BLaER1 (cell line): ENCODE data around the gene OR6C75.
"Not testable (repeated sequence)": the region's sequence is repeated elsewhere in the genome, so short reads cannot be mapped to it uniquely, and the experiment has no call there.

Experiments used
- H3K27ac ChIP-seq: shearing (Covaris generic); formaldehyde crosslinking; 2 replicates; pipeline ENCODE4 v1.8.1; 2022
- H3K27me3 ChIP-seq: shearing (Covaris generic); formaldehyde crosslinking; 2 replicates; pipeline ENCODE4 v1.8.1; 2022
- H3K36me3 ChIP-seq: shearing (Covaris generic); formaldehyde crosslinking; 2 replicates; pipeline ENCODE4 v1.8.1; 2022
- H3K4me1 ChIP-seq: shearing (Covaris generic); formaldehyde crosslinking; 2 replicates; pipeline ENCODE4 v1.8.1; 2022
- H3K4me2 ChIP-seq: shearing (Covaris generic); formaldehyde crosslinking; 2 replicates; pipeline ENCODE4 v1.8.1; 2022
- H3K4me3 ChIP-seq: shearing (Covaris generic); formaldehyde crosslinking; 2 replicates; pipeline ENCODE4 v1.8.1; 2022
- H3K9ac ChIP-seq: shearing (Covaris generic); formaldehyde crosslinking; 2 replicates; pipeline ENCODE4 v1.8.1; 2022
- H3K9me3 ChIP-seq: shearing (Covaris generic); formaldehyde crosslinking; 2 replicates; pipeline ENCODE4 v1.8.1; 2022
- H4K20me1 ChIP-seq: shearing (Covaris generic); formaldehyde crosslinking; 2 replicates; pipeline ENCODE4 v1.8.1; 2022
- Cebpa-rat ChIP-seq: shearing (Covaris generic); IDR thresholded peaks from 2 replicates; pipeline ENCODE4 v1.8.1; 2022

OR6C75 gene

GRCh38 chr12:55362675-55363074 lies at the start of gene OR6C75:
Gene OR6C75, plus strand, starts transcription at chr12:55362975. Its CDS starts 2,136 bp downstream, at chr12:55365111.
- Histone ChIP-seq H3K9me3 (no peaks in the 10 kb centered on the region), H3K4me2 (no peak within 1 kb of the TSS), H3K36me3 (no peaks in the 10 kb centered on the region), H3K4me1 (no peaks in the 10 kb centered on the region), H3K9ac (no peak within 1 kb of the TSS), H4K20me1 (no peaks in the 10 kb centered on the region), H3K27me3 (no peaks in the 10 kb centered on the region), H3K27ac (no peak within 1 kb of the TSS), H3K4me3 (no peak within 1 kb of the TSS)
- no peak for TF ChIP-seq Cebpa-rat

GRCh38 chr12:55314043-55314442 lies 48.7 kb upstream of the OR6C75 start, which contains the start of gene OR6C1:
Gene OR6C1, plus strand, starts transcription at chr12:55314343. Its CDS starts 6,257 bp downstream, at chr12:55320600.
- no peaks in the 10 kb centered on the region for H3K4me1 ChIP-seq
- H3K9me3 ChIP-seq: no peaks in the 10 kb centered on the region
- H3K4me3 ChIP-seq: no peak within 1 kb of the TSS
- H4K20me1 ChIP-seq: no peaks in the 10 kb centered on the region
- H3K9ac ChIP-seq: no peak within 1 kb of the TSS
- H3K27ac ChIP-seq: no peak within 1 kb of the TSS
- no peak within 1 kb of the TSS for H3K4me2 ChIP-seq
- no peaks in the 10 kb centered on the region for H3K27me3 ChIP-seq
- H3K36me3 ChIP-seq: no peaks in the 10 kb centered on the region
- no peak for TF ChIP-seq Cebpa-rat

GRCh38 chr12:55320201-55320600 lies 42.6 kb upstream of the OR6C75 start:
- Histone ChIP-seq H3K9ac (no peak overlapping the region), H3K27me3 (no peaks in the 10 kb centered on the region), H4K20me1 (no peaks in the 10 kb centered on the region), H3K9me3 (no peaks in the 10 kb centered on the region), H3K4me1 (no peaks in the 10 kb centered on the region), H3K36me3 (no peaks in the 10 kb centered on the region), H3K4me2 (no peak overlapping the region), H3K27ac (no peak overlapping the region), H3K4me3 (no peak overlapping the region)
- no peak for TF ChIP-seq Cebpa-rat

DNA sequence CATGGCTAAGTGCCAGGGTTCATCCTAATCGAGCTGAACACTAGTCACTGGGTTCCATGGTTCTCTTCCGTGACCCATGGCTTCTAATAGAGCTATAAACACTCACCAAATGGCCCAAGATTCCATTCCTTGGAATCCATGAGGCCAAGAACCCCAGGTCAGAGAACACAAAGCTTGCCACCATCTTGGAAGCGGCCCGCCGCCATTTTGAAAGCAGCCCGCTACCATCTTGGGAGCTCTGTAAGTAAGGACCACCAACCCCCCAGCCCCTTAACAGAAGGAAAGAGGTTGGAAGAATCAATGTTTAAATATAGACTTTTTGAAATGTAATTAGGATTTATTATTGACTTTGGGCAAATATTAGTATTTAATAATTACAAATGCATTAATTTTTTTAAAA lies 37.0 kb upstream of the OR6C75 start:
- not testable (repeated sequence) for H3K9me3 ChIP-seq, H3K27ac ChIP-seq, H3K36me3 ChIP-seq, H3K27me3 ChIP-seq, H4K20me1 ChIP-seq, H3K9ac ChIP-seq, H3K4me2 ChIP-seq, H3K4me3 ChIP-seq, H3K4me1 ChIP-seq

DNA sequence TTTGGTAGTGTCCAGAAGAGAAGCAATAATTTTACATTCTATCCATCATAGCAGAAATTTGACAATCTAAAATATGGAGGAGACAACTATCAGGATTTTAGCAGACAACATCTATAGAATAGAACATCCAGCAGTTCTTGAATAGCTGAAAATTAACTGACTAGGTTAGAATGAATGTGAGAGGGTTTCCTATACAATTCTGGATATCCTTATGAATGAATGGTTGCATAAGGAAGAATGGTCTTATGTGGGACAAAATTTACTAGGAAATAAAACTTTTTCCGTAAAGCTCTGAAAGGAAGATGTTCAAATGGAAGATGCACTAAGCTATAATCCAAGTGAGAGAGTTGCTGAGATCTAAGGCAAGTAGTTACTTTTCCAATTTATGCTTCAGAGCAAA lies 32.3 kb upstream of the OR6C75 start, which contains the start of gene OR6C3:
Gene OR6C3, plus strand, starts transcription at position 301 of the 400 bp plus-strand sequence. CDS start 955 bp downstream, outside the sequence.
- Histone ChIP-seq H3K27me3 (no peaks in the 10 kb centered on the region), H3K9ac (no peak within 1 kb of the TSS), H3K36me3 (no peaks in the 10 kb centered on the region), H4K20me1 (no peaks in the 10 kb centered on the region), H3K4me3 (no peak within 1 kb of the TSS), H3K4me2 (no peak within 1 kb of the TSS), H3K4me1 (no peaks in the 10 kb centered on the region), H3K27ac (no peak within 1 kb of the TSS), H3K9me3 (no peaks in the 10 kb centered on the region)
- TF ChIP-seq Cebpa-rat: no peak

GRCh38 chr12:55336002-55336401 lies 26.8 kb upstream of the OR6C75 start:
- Histone ChIP-seq H3K4me2 (no peak overlapping the region), H4K20me1 (no peaks in the 10 kb centered on the region)
- no peak for TF ChIP-seq Cebpa-rat

DNA sequence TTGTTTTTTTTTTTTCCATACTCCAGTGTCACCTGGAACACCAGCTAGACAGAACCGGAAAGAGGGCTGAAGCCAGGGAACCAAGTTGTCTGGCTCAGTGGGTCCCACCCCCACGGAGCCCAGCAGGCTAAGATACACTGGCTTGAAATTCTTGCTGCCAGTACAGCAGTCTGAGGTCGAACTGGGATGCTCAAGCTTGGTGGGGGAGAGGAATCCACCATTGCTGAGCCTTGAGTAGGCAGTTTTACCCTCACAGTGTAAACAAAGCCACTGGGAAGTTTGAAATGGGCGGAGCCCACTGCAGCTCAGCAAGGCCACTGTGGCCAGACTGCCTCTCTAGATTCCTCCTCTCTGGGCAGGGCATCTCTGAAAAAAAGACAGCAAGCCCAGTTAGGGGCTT lies 7.4 kb upstream of the OR6C75 start:
- not testable (repeated sequence) for H3K27ac ChIP-seq, H3K27me3 ChIP-seq, H3K36me3 ChIP-seq, H3K4me1 ChIP-seq, H4K20me1 ChIP-seq, H3K4me2 ChIP-seq, H3K4me3 ChIP-seq, H3K9ac ChIP-seq, H3K9me3 ChIP-seq

More at GRCh38 chr12:55336002-55336401, 26.8 kb upstream of the OR6C75 start:
- no peak overlapping the region for H3K27ac ChIP-seq
- no peaks in the 10 kb centered on the region for H3K9me3 ChIP-seq
- no peak overlapping the region for H3K9ac ChIP-seq
- H3K4me3 ChIP-seq: no peak overlapping the region
- no peaks in the 10 kb centered on the region for H3K27me3 ChIP-seq
- no peaks in the 10 kb centered on the region for H3K4me1 ChIP-seq
- no peaks in the 10 kb centered on the region for H3K36me3 ChIP-seq

DNA sequence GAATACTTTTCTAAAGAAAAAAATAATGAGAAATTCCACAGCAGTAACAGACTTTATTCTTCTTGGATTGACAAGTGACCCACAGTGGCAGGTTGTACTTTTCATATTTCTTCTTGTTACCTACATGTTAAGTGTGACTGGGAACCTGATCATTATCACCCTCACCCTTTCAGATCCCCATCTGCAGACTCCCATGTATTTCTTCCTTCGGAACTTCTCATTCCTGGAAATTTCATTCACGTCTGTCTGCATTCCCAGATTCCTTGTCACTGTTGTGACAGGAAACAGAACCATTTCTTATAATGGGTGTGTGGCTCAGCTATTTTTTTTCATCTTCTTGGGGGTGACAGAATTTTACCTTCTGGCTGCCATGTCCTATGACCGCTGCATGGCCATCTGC lies 2.3 kb downstream of the OR6C75 start:
- Histone ChIP-seq H3K9me3 (no peaks in the 10 kb centered on the region), H3K36me3 (no peaks in the 10 kb centered on the region), H3K4me1 (no peaks in the 10 kb centered on the region), H3K9ac (no peak overlapping the region), H3K27me3 (no peaks in the 10 kb centered on the region), H3K27ac (no peak overlapping the region), H4K20me1 (no peaks in the 10 kb centered on the region), H3K4me3 (no peak overlapping the region), H3K4me2 (no peak overlapping the region)
- TF ChIP-seq Cebpa-rat: no peak

DNA sequence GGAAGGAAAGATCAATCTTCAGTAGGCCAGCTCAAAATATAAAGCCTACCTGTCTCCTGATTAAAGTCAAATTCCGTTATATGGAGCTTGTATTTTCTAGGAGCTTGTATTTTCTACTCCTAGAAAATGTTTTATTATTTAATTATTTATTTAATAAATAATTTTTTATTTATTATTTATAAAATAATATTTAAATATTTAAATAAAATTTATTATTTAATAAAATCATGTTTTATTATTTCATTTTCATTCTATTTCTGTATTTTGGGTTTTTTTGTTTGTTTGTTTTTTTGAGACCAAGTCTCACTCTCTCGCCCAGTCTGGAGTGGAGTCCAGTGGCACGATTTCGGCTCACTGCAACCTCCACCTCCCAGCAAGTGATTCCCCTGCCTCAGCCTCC lies 9.7 kb downstream of the OR6C75 start:
- Histone ChIP-seq H3K27me3 (no peaks in the 10 kb centered on the region), H3K9ac (no peak overlapping the region), H4K20me1 (no peaks in the 10 kb centered on the region), H3K4me2 (no peak overlapping the region), H3K27ac (no peak overlapping the region), H3K9me3 (no peaks in the 10 kb centered on the region), H3K36me3 (no peaks in the 10 kb centered on the region), H3K4me1 (no peaks in the 10 kb centered on the region), H3K4me3 (no peak overlapping the region)
- TF ChIP-seq Cebpa-rat: no peak

- Histone ChIP-seq H3K27me3 (no peaks in the 10 kb centered on the region), H3K4me2 (no peak overlapping the region), H4K20me1 (no peaks in the 10 kb centered on the region), H3K36me3 (no peaks in the 10 kb centered on the region), H3K9ac (no peak overlapping the region), H3K27ac (no peak overlapping the region), H3K4me3 (no peak overlapping the region), H3K4me1 (no peaks in the 10 kb centered on the region), H3K9me3 (no peaks in the 10 kb centered on the region)
- TF ChIP-seq Cebpa-rat: no peak
These were observed 23.1 kb downstream of the OR6C75 start for GRCh38 chr12:55385891-55386290.
